ENCODE results near the gene SUMF2. TPM values are rescaled to one million over a fixed set of nuclear protein-coding genes. Genes with fewer than 3 reads are reported as not detected.
"Not testable (repeated sequence)": the region's sequence is repeated elsewhere in the genome, so short reads cannot be mapped to it uniquely, and the experiment has no call there.

Gene SUMF2
- total and polyA plus RNA-seq, 2 of the 4 experiments (the other 2 are of a cell fraction): 86.2 to 97.3 TPM

DNA sequence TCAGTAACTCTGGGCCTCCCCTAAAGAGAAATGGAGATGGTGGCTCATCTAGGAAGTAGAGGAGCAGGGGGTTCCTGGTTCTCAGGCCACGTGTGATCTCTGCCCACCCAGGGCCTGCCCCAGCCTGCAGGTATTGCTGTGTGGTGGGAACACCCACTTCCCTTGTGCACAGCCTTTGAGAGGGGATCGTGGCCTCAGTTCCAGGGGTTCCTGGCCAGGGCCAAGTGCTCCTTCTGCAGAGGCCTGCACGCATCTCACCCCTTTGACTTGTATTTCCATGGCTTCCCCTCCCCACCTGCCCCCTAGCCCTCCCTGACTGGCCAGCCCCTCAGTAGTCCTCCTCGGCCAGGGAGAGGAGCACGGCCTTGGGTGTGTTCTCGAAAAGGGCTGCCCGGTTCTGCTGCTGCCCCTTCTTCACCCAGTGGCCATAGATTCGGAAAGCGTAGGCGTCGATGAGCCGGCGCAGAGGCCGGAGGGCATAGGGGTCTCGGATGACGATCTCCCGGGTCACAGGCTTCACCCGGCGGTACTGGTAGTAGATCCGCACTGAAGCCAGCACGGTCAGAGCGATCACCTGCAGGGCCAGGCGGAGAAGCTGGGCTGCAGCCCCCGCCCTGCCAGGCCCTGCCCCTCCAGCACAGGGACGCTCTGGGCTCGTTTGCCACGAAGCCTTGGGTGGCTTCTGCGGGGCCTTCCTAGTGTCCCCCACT, 16.8 kb downstream of the SUMF2 start:
- 96% methylated on average over 15 of the region's 28 CpGs; no CpG with 5 or more reads in 1 of the 2 experiments for WGBS, 2 experiments (ENCODE audit: extremely low coverage in 2 of 2, insufficient read length in 1 of 2)
- POLR2A ChIA-PET (ENCODE audit: unreplicated experiment); intact Hi-C loops (cut with micrococcal nuclease); H3K4ac ChIP-seq (ENCODE audit: low read depth, low read length); H2AK5ac ChIP-seq (ENCODE audit: low read depth, low read length); H3K14ac ChIP-seq (replicated peaks; ENCODE audit: low read depth, low read length); CTCF ChIA-PET; H2BK5ac ChIP-seq (ENCODE audit: low read depth, low read length, poor library complexity, severe bottlenecking); H3K18ac ChIP-seq (ENCODE audit: low read depth, low read length); H2BK15ac ChIP-seq (ENCODE audit: low read depth, low read length); H4K91ac ChIP-seq (ENCODE audit: insufficient read depth, low read depth, low read length); H3K56ac ChIP-seq (ENCODE audit: extremely low read depth, insufficient read depth, low read length); H3K9ac ChIP-seq (ENCODE audit: low read depth, low read length); H3K27ac ChIP-seq (ENCODE audit: insufficient read depth, low read length); H2BK120ac ChIP-seq (ENCODE audit: low read depth, low read length); H3K4me1 ChIP-seq (ENCODE audit: control insufficient read depth, insufficient read depth, low read length); H2AK9ac ChIP-seq (replicated peaks; ENCODE audit: low read depth, low read length, poor library complexity); H3K27me3 ChIP-seq (ENCODE audit: control insufficient read depth, insufficient read depth, low read length); H2BK20ac ChIP-seq (ENCODE audit: low read depth, low read length); H3K4me2 ChIP-seq (ENCODE audit: low read depth, low read length); BruUV-seq (replicated peaks); H3K9me3 ChIP-seq (ENCODE audit: control insufficient read depth, insufficient read depth, low read length); H4K8ac ChIP-seq (ENCODE audit: low read depth in 2 of 2, low read length in 2 of 2); H2AFZ ChIP-seq (replicated peaks; ENCODE audit: low read length, poor library complexity); H4K20me1 ChIP-seq (ENCODE audit: insufficient read depth, low read length); H3K4me3 ChIP-seq (ENCODE audit: insufficient read depth, low read depth, low read length); ATAC-seq (ENCODE audit: low read depth); H4K5ac ChIP-seq (ENCODE audit: low read depth, low read length); H3K23ac ChIP-seq (ENCODE audit: low read depth, low read length); dilution Hi-C loops (cut with HindIII; ENCODE audit: low sequenced_read_pairs, unreplicated experiment); H3K9me1 ChIP-seq (ENCODE audit: insufficient read depth, low read length); DNase-seq; H3K79me1 ChIP-seq (ENCODE audit: low read depth in 1 of 2, low read length in 2 of 2): not testable (repeated sequence)
- in situ Hi-C loops (cut with MboI; ENCODE audit: low sequenced_read_pairs): loop anchor here (25.0 kb wide), 2 partner anchors 794 to 1319 kb away; partner anchors contain the start of gene SEC61G
- H3K36me3 ChIP-seq (ENCODE audit: control insufficient read depth, insufficient read depth, low read length): peaks cover 21% of the 10 kb centered on the region; the same call in 1 of the 2 replicates
